GM08714 (cell line): Measurements from ENCODE around the gene GNRH2.
"Not testable (repeated sequence)": the region's sequence is repeated elsewhere in the genome, so short reads cannot be mapped to it uniquely, and the experiment has no call there.

ENCODE experiments used
- H3K4me3 ChIP-seq: fragments of 200-500 bp; sonication (Bioruptor generic); 2 replicates; pipeline ENCODE4 v1.5.1; 2014; ENCODE audit warnings: mild to moderate bottlenecking, low read length, inconsistent platforms
- ZNF274 ChIP-seq: IDR thresholded peaks from 2 replicates; pipeline ENCODE4 v1.6.1; 2012; ENCODE audit warnings: mild to moderate bottlenecking, low read depth, low read length

GNRH2 gene

GRCh38 chr20:3074812-3075211, 31.4 kb downstream of the GNRH2 start:
- no peak for TF ChIP-seq ZNF274
- no peak overlapping the region for H3K4me3 ChIP-seq

- not testable (repeated sequence) for H3K4me3 ChIP-seq
Measured at GRCh38 chr20:3075315-3075714, 31.9 kb downstream of the GNRH2 start.

- TF ChIP-seq ZNF274, result no peak
- H3K4me3 ChIP-seq, result no peak overlapping the region
Measured at GRCh38 chr20:3077618-3078134, 34.3 kb downstream of the GNRH2 start.

- no peak overlapping the region for H3K4me3 ChIP-seq
- TF ChIP-seq ZNF274, result no peak
Measured at GRCh38 chr20:3080939-3081388, 37.5 kb downstream of the GNRH2 start.

- H3K4me3 ChIP-seq, result no peak overlapping the region
- no peak for TF ChIP-seq ZNF274
Measured at GRCh38 chr20:3081641-3082040, 38.2 kb downstream of the GNRH2 start.

- TF ChIP-seq ZNF274, result no peak
- no peak overlapping the region for H3K4me3 ChIP-seq
Measured at GRCh38 chr20:3082306-3082951, 39.0 kb downstream of the GNRH2 start.

- TF ChIP-seq ZNF274, result no peak
- H3K4me3 ChIP-seq, result no peak overlapping the region
Measured at GRCh38 chr20:3082955-3083952, 39.8 kb downstream of the GNRH2 start.

GRCh38 chr20:3084283-3084985, 41.0 kb downstream of the GNRH2 start, which contains the start of gene AVP:
Gene AVP, minus strand, starts transcription at chr20:3084724. Its CDS starts 50 bp downstream, at chr20:3084674.
- no peak within 1 kb of the TSS for H3K4me3 ChIP-seq
- TF ChIP-seq ZNF274, result no peak

GRCh38 chr20:3084986-3085360, 41.6 kb downstream of the GNRH2 start:
- H3K4me3 ChIP-seq, result no peak overlapping the region
- TF ChIP-seq ZNF274, result no peak

- no peak for TF ChIP-seq ZNF274
- H3K4me3 ChIP-seq, result no peak overlapping the region
Measured at GRCh38 chr20:3085571-3086072, 42.2 kb downstream of the GNRH2 start.

GRCh38 chr20:3088031-3088430, 44.6 kb downstream of the GNRH2 start:
- no peak for TF ChIP-seq ZNF274
- H3K4me3 ChIP-seq, result no peak overlapping the region

GRCh38 chr20:3090565-3090964, 47.1 kb downstream of the GNRH2 start:
- TF ChIP-seq ZNF274, result no peak
- H3K4me3 ChIP-seq, result no peak overlapping the region

GRCh38 chr20:3092611-3093379, 49.4 kb downstream of the GNRH2 start:
- H3K4me3 ChIP-seq, result no peak overlapping the region; the same call in 1 of the 2 replicates
- no peak for TF ChIP-seq ZNF274
